ENCODE results near the gene ARFGEF2.
"Not testable (repeated sequence)": the region's sequence is repeated elsewhere in the genome, so short reads cannot be mapped to it uniquely, and the experiment has no call there.

The ARFGEF2 gene

DNA sequence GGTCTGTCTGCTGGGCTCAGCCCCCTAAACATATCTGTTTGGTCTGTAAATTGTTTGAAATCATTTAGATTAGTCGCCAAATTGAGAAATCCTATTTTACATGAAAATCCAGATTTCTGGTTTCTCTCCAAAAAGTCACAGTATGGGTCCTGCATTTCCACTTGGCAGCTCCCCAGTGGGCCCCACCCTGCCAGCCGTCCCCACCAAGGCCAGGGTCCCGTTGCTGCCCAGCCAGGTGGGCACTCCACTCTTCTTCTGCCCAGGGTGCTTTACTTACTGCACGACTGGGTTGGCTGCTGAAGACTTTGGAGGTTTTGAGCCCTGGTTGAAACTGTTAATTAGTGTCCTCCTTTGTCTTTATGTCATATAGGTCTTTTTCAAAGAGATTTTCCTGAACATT, 50.4 kb downstream of the ARFGEF2 start:
- DNase-seq (ENCODE audit: extremely low spot score): no peak
- TF ChIP-seq CTBP1 (IDR thresholded peaks at IDR 0.05; ENCODE audit: borderline replicate concordance) (no peak), HDGF (IDR thresholded peaks at IDR 0.05; ENCODE audit: borderline replicate concordance) (no peak), ZNF384 (IDR thresholded peaks at IDR 0.05) (no peak), TARDBP (IDR thresholded peaks at IDR 0.05) (no peak), L3MBTL2 (conservative IDR thresholded peaks at IDR 0.05) (no peak)
- TF ChIP-seq, protein P1, sequence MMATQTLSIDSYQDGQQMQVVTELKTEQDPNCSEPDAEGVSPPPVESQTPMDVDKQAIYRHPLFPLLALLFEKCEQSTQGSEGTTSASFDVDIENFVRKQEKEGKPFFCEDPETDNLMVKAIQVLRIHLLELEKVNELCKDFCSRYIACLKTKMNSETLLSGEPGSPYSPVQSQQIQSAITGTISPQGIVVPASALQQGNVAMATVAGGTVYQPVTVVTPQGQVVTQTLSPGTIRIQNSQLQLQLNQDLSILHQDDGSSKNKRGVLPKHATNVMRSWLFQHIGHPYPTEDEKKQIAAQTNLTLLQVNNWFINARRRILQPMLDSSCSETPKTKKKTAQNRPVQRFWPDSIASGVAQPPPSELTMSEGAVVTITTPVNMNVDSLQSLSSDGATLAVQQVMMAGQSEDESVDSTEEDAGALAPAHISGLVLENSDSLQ (IDR thresholded peaks at IDR 0.05): no peak
- POLR2A ChIA-PET: no interaction called here
- CTCF ChIA-PET: no interaction called here

- TF ChIP-seq ELF4 (IDR thresholded peaks at IDR 0.05) (no peak), SP1 (IDR thresholded peaks at IDR 0.05) (no peak), LEF1 (IDR thresholded peaks at IDR 0.05; ENCODE audit: borderline replicate concordance) (no peak), FOXA1 (IDR thresholded peaks at IDR 0.05) (no peak), NFRKB (IDR thresholded peaks at IDR 0.05) (no peak), CTBP1 (IDR thresholded peaks at IDR 0.05; ENCODE audit: borderline replicate concordance) (no peak), ZNF384 (IDR thresholded peaks at IDR 0.05) (no peak), L3MBTL2 (conservative IDR thresholded peaks at IDR 0.05) (no peak), ARNT (IDR thresholded peaks at IDR 0.05) (no peak), SUZ12 (IDR thresholded peaks at IDR 0.05) (no peak), FOXM1 (IDR thresholded peaks at IDR 0.05; ENCODE audit: borderline replicate concordance) (no peak), HDGF (IDR thresholded peaks at IDR 0.05; ENCODE audit: borderline replicate concordance) (no peak)
- POLR2A ChIA-PET: no interaction called here
- no peak for DNase-seq (ENCODE audit: extremely low spot score)
- CTCF ChIA-PET: no interaction called here
Observed at GRCh38 chr20:48972816-48973215, 51.3 kb downstream of the ARFGEF2 start.

- CTCF ChIA-PET: no interaction called here
- POLR2A ChIA-PET: no interaction called here
- no peak for DNase-seq (ENCODE audit: extremely low spot score)
- TF ChIP-seq TARDBP (IDR thresholded peaks at IDR 0.05) (no peak), FOXA1 (IDR thresholded peaks at IDR 0.05) (no peak)
- TF ChIP-seq, protein P1 (IDR thresholded peaks at IDR 0.05): no peak
Observed at GRCh38 chr20:48975955-48976354, 54.4 kb downstream of the ARFGEF2 start.

DNA sequence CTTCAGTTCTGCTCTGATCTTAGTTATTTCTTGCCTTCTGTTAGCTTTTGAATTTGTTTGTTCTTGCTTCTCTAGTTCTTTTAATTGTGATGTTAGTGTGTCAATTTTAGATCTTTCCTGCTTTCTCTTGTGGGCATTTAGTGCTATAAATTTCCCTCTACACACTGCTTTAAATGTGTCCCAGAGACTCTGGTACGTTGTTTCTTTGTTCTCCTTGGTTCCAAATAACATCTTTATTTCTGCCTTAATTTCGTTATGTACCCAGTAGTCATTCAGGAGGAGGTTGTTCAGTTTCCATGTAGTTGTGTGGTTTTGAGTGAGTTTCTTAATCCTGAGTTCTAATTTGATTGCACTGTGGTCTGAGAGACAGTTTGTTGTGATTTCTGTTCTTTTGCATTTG, 58.5 kb downstream of the ARFGEF2 start:
- POLR2A ChIA-PET, CTCF ChIA-PET: not testable (repeated sequence)

GRCh38 chr20:48983423-48984400, 62.2 kb downstream of the ARFGEF2 start:
- POLR2A ChIA-PET: interaction anchor here (0.9 to 1.2 kb wide), 2 partner anchors 62 kb away, joined by 3 read pairs; partner anchors contain the start of gene CSE1L
- no peak for TF ChIP-seq FOXK2 (IDR thresholded peaks at IDR 0.05)
- no peak for TF ChIP-seq ZNF384 (IDR thresholded peaks at IDR 0.05)
- TF ChIP-seq ARNT (IDR thresholded peaks at IDR 0.05): no peak
- TF ChIP-seq LEF1 (IDR thresholded peaks at IDR 0.05; ENCODE audit: borderline replicate concordance): no peak
- TF ChIP-seq, protein P1 (IDR thresholded peaks at IDR 0.05): no peak
- TF ChIP-seq BHLHE40 (IDR thresholded peaks at IDR 0.05; ENCODE audit: borderline replicate concordance): no peak
- no peak for TF ChIP-seq SP1 (IDR thresholded peaks at IDR 0.05)
- no peak for TF ChIP-seq TARDBP (IDR thresholded peaks at IDR 0.05)
- TF ChIP-seq CTBP1 (IDR thresholded peaks at IDR 0.05; ENCODE audit: borderline replicate concordance): no peak
- no peak for TF ChIP-seq SUZ12 (IDR thresholded peaks at IDR 0.05)
- TF ChIP-seq HDGF (IDR thresholded peaks at IDR 0.05; ENCODE audit: borderline replicate concordance): no peak
- no peak for TF ChIP-seq L3MBTL2 (conservative IDR thresholded peaks at IDR 0.05)
- TF ChIP-seq ELF4 (IDR thresholded peaks at IDR 0.05): no peak
- no peak for TF ChIP-seq NFRKB (IDR thresholded peaks at IDR 0.05)
- no peak for TF ChIP-seq FOXA1 (IDR thresholded peaks at IDR 0.05)
- TF ChIP-seq FOXM1 (IDR thresholded peaks at IDR 0.05; ENCODE audit: borderline replicate concordance): no peak
- no peak for DNase-seq (ENCODE audit: extremely low spot score)
- CTCF ChIA-PET: interaction anchor here (0.6 kb wide), 1 partner anchor 14 kb away, joined by 3 read pairs; no protein-coding TSS in a partner anchor

More for the DNA sequence above, 58.5 kb downstream of the ARFGEF2 start:
- not testable (repeated sequence) for DNase-seq (ENCODE audit: extremely low spot score)

GRCh38 chr20:48984575-48985219, 63.2 kb downstream of the ARFGEF2 start:
- no peak for DNase-seq (ENCODE audit: extremely low spot score)

More at GRCh38 chr20:48984575-48985219, 63.2 kb downstream of the ARFGEF2 start:
- ChIA-PET CTCF (no interaction called here), POLR2A (interaction anchor here (0.9 kb wide), 1 partner anchor 63 kb away, joined by 3 read pairs; no protein-coding TSS in a partner anchor)
- TF ChIP-seq ARNT (IDR thresholded peaks at IDR 0.05): no peak
- no peak for TF ChIP-seq NFRKB (IDR thresholded peaks at IDR 0.05)
- no peak for TF ChIP-seq LEF1 (IDR thresholded peaks at IDR 0.05; ENCODE audit: borderline replicate concordance)
- no peak for TF ChIP-seq FOXK2 (IDR thresholded peaks at IDR 0.05)
- TF ChIP-seq ZNF384 (IDR thresholded peaks at IDR 0.05): no peak
- TF ChIP-seq BHLHE40 (IDR thresholded peaks at IDR 0.05; ENCODE audit: borderline replicate concordance): no peak
- TF ChIP-seq SP1 (IDR thresholded peaks at IDR 0.05): no peak
- TF ChIP-seq FOXA1 (IDR thresholded peaks at IDR 0.05): no peak
- TF ChIP-seq CTBP1 (IDR thresholded peaks at IDR 0.05; ENCODE audit: borderline replicate concordance): no peak
- no peak for TF ChIP-seq FOXM1 (IDR thresholded peaks at IDR 0.05; ENCODE audit: borderline replicate concordance)
- TF ChIP-seq ELF4 (IDR thresholded peaks at IDR 0.05): no peak
- no peak for TF ChIP-seq HDGF (IDR thresholded peaks at IDR 0.05; ENCODE audit: borderline replicate concordance)
- no peak for TF ChIP-seq L3MBTL2 (conservative IDR thresholded peaks at IDR 0.05)
- TF ChIP-seq, protein P1 (IDR thresholded peaks at IDR 0.05): no peak
- TF ChIP-seq SUZ12 (IDR thresholded peaks at IDR 0.05): no peak
- TF ChIP-seq TARDBP (IDR thresholded peaks at IDR 0.05): no peak

All from HEK293T (cell line).